Activated B cell treated with CpG ODN at 0.5 μM for 24 hours (primary cell): ENCODE data around the gene FBXL7. TPM values are rescaled to one million over a fixed set of nuclear protein-coding genes. Genes with fewer than 3 reads are reported as not detected.

Experiments used
- ATAC-seq: fragments of 200-7000 bp; cut with Tn5 transposase; one replicate; pipeline ENCODE4 v1.10.0; 2021; ENCODE audit warnings: low read depth, mild to moderate bottlenecking, moderate library complexity
- CTCF ChIA-PET: fragments of 350-600 bp; sonication (Branson Sonifier 250); formaldehyde crosslinking; loops from one replicate; lab custom pipeline; 2021; ENCODE audit warnings: antibody characterized with exemption; lab: Charles Lee
- POLR2A ChIA-PET: fragments of 350-600 bp; sonication (Branson Sonifier 250); formaldehyde crosslinking; loops from one replicate; lab custom pipeline; 2021; ENCODE audit warnings: antibody characterized with exemption; lab: Charles Lee
- DNase-seq: peaks from one replicate; pipeline ENCODE4 v3.0.0; 2022
- H3K27ac Mint-ChIP-seq: one replicate; pipeline ENCODE4 v1.8.0; 2020; ENCODE audit warnings: mixed read lengths
- H3K27me3 Mint-ChIP-seq: one replicate; pipeline ENCODE4 v1.8.0; 2021; ENCODE audit warnings: mixed read lengths
- H3K36me3 Mint-ChIP-seq: one replicate; pipeline ENCODE4 v1.8.0; 2021; ENCODE audit warnings: low read depth, mixed read lengths
- H3K4me1 Mint-ChIP-seq: one replicate; pipeline ENCODE4 v1.8.0; 2021; ENCODE audit warnings: mixed read lengths
- H3K4me3 Mint-ChIP-seq: one replicate; pipeline ENCODE4 v1.8.0; 2020; ENCODE audit warnings: mild to moderate bottlenecking, mixed read lengths
- H3K9me3 Mint-ChIP-seq: one replicate; pipeline ENCODE4 v1.8.0; 2020; ENCODE audit warnings: mixed read lengths
- CTCF ChIP-seq: fragments of 200-600 bp; IDR thresholded peaks from one replicate; pipeline ENCODE4 v1.8.0; 2022; ENCODE audit warnings: antibody characterized with exemption, mild to moderate bottlenecking
- intact Hi-C: fragments of 100-400 bp; cut with micrococcal nuclease; formaldehyde crosslinking; loops from one replicate; pipeline ENCODE4 v1.15.1; 2024
- total RNA-seq: library from RNA; stranded (reverse); gene quantifications from 2 replicates; pipeline ENCODE4 v1.2.3, GENCODE V29; 2022

The FBXL7 gene
- total RNA-seq, 1 donor from 2014 or later, result not detected

GRCh38 chr5:15719784-15720183 is 219.8 kb downstream of the FBXL7 start:
- DNase-seq, result no peak
- no peak for TF ChIP-seq CTCF
- intact Hi-C loops, result no loop called here
- no peak for ATAC-seq
- Mint-ChIP-seq H3K27ac (no peak overlapping the region), H3K4me1 (no peaks in the 10 kb centered on the region), H3K36me3 (no peaks in the 10 kb centered on the region), H3K4me3 (no peak overlapping the region), H3K9me3 (peaks cover 4% of the 10 kb centered on the region), H3K27me3 (no peaks in the 10 kb centered on the region)
- POLR2A ChIA-PET, result no interaction called here
- CTCF ChIA-PET, result interaction anchor here (1.1 kb wide), 1 partner anchor 12 kb away, joined by 3 read pairs; no protein-coding TSS in a partner anchor

- CTCF ChIA-PET, result no interaction called here
- TF ChIP-seq CTCF, result no peak
- intact Hi-C loops, result no loop called here
- H3K27ac Mint-ChIP-seq, result no peak overlapping the region
- no peak overlapping the region for H3K4me3 Mint-ChIP-seq
- no peak for DNase-seq
- no peaks in the 10 kb centered on the region for H3K27me3 Mint-ChIP-seq
- POLR2A ChIA-PET, result no interaction called here
- H3K9me3 Mint-ChIP-seq, result peaks cover 6% of the 10 kb centered on the region
- H3K4me1 Mint-ChIP-seq, result no peaks in the 10 kb centered on the region
- H3K36me3 Mint-ChIP-seq, result no peaks in the 10 kb centered on the region
- ATAC-seq, result no peak
Observed at GRCh38 chr5:15720515-15720914, 220.5 kb downstream of the FBXL7 start.

- no peak overlapping the region for H3K27ac Mint-ChIP-seq
- ChIA-PET CTCF (no interaction called here), POLR2A (no interaction called here)
- no peaks in the 10 kb centered on the region for H3K36me3 Mint-ChIP-seq
- no peaks in the 10 kb centered on the region for H3K27me3 Mint-ChIP-seq
- no peak overlapping the region for H3K4me3 Mint-ChIP-seq
- H3K4me1 Mint-ChIP-seq, result no peaks in the 10 kb centered on the region
- TF ChIP-seq CTCF, result no peak
- DNase-seq (no peak), ATAC-seq (no peak)
- intact Hi-C loops, result no loop called here
- peaks cover 11% of the 10 kb centered on the region for H3K9me3 Mint-ChIP-seq
Observed at GRCh38 chr5:15722305-15722704, 222.3 kb downstream of the FBXL7 start.

GRCh38 chr5:15727375-15727774 is 227.4 kb downstream of the FBXL7 start:
- Mint-ChIP-seq H3K9me3 (peaks cover 17% of the 10 kb centered on the region), H3K4me1 (no peaks in the 10 kb centered on the region), H3K27me3 (no peaks in the 10 kb centered on the region), H3K4me3 (no peak overlapping the region), H3K27ac (no peak overlapping the region), H3K36me3 (no peaks in the 10 kb centered on the region)
- ChIA-PET POLR2A (no interaction called here), CTCF (no interaction called here)
- ATAC-seq (no peak), DNase-seq (no peak)
- no peak for TF ChIP-seq CTCF
- intact Hi-C loops, result no loop called here

GRCh38 chr5:15728811-15729210 is 228.8 kb downstream of the FBXL7 start:
- Mint-ChIP-seq H3K36me3 (no peaks in the 10 kb centered on the region), H3K4me1 (no peaks in the 10 kb centered on the region), H3K27me3 (no peaks in the 10 kb centered on the region), H3K27ac (no peak overlapping the region), H3K4me3 (no peak overlapping the region), H3K9me3 (peaks cover 17% of the 10 kb centered on the region)
- ATAC-seq (no peak), DNase-seq (no peak)
- TF ChIP-seq CTCF, result no peak
- intact Hi-C loops, result no loop called here
- ChIA-PET POLR2A (no interaction called here), CTCF (no interaction called here)
